ENCODE measurements around the gene SEC31A.

- no peak for TF ChIP-seq POLR2A (IDR thresholded peaks at IDR 0.05)
- TF ChIP-seq CTCF (IDR thresholded peaks at IDR 0.05 in 4 of 5, conservative IDR thresholded peaks at IDR 0.05 in 1 of 5) = no peak
These were observed 87.2 kb downstream of the SEC31A start for GRCh38 chr4:82803746-82804145.
